SK-N-SH (cell line): ENCODE results near the gene GREM2. TPM values are rescaled to one million over a fixed set of nuclear protein-coding genes. Genes with fewer than 3 reads are reported as not detected.

Experiments used
- CTCF ChIA-PET: fragments of 300-600, 350-600 bp; formaldehyde crosslinking; extraction: SDS; loops from one replicate; lab custom pipeline; 2021; lab: Yijun Ruan, JAX
- POLR2A ChIA-PET: fragments of 350-600 bp; sonication (Branson Sonifier 250); formaldehyde crosslinking; extraction: SDS; loops from one replicate; lab custom pipeline; 2020; ENCODE audit warnings: antibody characterized with exemption, inconsistent platforms; lab: Yijun Ruan, JAX
- DNase-seq: peaks from one replicate; pipeline ENCODE4 v3.0.0; 2012
- H2AFZ ChIP-seq: fragments of 200-600 bp; sonication (generic); 2 replicates; pipeline ENCODE4 v1.8.1; 2016; ENCODE audit warnings: antibody characterized with exemption, mild to moderate bottlenecking, low read depth
- H3F3A ChIP-seq: fragments of 200-600 bp; sonication (generic); replicated peaks from 2 replicates; pipeline ENCODE3; 2016; ENCODE audit warnings: antibody characterized with exemption, mild to moderate bottlenecking; ENCODE audit not compliant: insufficient read depth
- H3K27ac ChIP-seq, 2 experiments: fragments of 200-500 bp in 1 of 2; fragments of 200-600 bp in 1 of 2; sonication (Bioruptor generic) in 1 of 2; sonication (generic), shearing (Covaris generic) in 1 of 2; 2 replicates each; pipeline versions ENCODE4 v1.5.1 to v1.6.1; 2014 to 2016; ENCODE audit warnings: low read depth in 2 of 2, inconsistent platforms in 1 of 2, low read length in 1 of 2, mild to moderate bottlenecking in 1 of 2, mixed read lengths in 1 of 2
- H3K27me3 ChIP-seq: fragments of 200-600 bp; sonication (generic), shearing (Covaris generic); 2 replicates; pipeline ENCODE4 v1.6.1; 2016; ENCODE audit warnings: mixed run types; ENCODE audit not compliant: insufficient read depth
- H3K36me3 ChIP-seq, 2 experiments: fragments of 200-500 bp in 1 of 2; fragments of 200-600 bp in 1 of 2; sonication (Bioruptor generic) in 1 of 2; sonication (generic) in 1 of 2; replicated peaks in 1 of 2; 2 replicates each; pipeline versions ENCODE3 to v1.5.1; 2014 to 2016; ENCODE audit warnings: low read length in 1 of 2, mild to moderate bottlenecking in 1 of 2; ENCODE audit not compliant: insufficient read depth in 2 of 2, control insufficient read depth in 1 of 2
- H3K4me1 ChIP-seq, 2 experiments: fragments of 200-500 bp in 1 of 2; fragments of 200-600 bp in 1 of 2; sonication (Bioruptor generic) in 1 of 2; sonication (generic), shearing (Covaris generic) in 1 of 2; 2 replicates each; pipeline versions ENCODE4 v1.5.1 to v1.6.1; 2014 to 2016; ENCODE audit warnings: low read depth in 1 of 2, low read length in 1 of 2, mixed run types in 1 of 2; ENCODE audit not compliant: insufficient read depth in 2 of 2, control insufficient read depth in 1 of 2
- H3K4me2 ChIP-seq: fragments of 200-600 bp; sonication (generic), shearing (Covaris generic); 2 replicates; pipeline ENCODE4 v1.6.1; 2017; ENCODE audit warnings: mixed run types
- H3K4me3 ChIP-seq, 2 experiments: fragments of 200-500 bp in 1 of 2; fragments of 200-600 bp in 1 of 2; sonication (Bioruptor generic) in 1 of 2; sonication (generic), shearing (Covaris generic) in 1 of 2; 2 replicates each; pipeline versions ENCODE4 v1.5.1 to v1.8.1; 2014 to 2016; ENCODE audit warnings: low read depth in 2 of 2, inconsistent platforms in 1 of 2, low read length in 1 of 2, mild to moderate bottlenecking in 1 of 2, mixed read lengths in 1 of 2, moderate library complexity in 1 of 2
- H3K79me2 ChIP-seq: fragments of 200-600 bp; sonication (generic); 2 replicates; pipeline ENCODE4 v1.8.1; 2017; ENCODE audit warnings: mild to moderate bottlenecking; ENCODE audit not compliant: insufficient read depth
- H3K9ac ChIP-seq: fragments of 200-600 bp; sonication (generic); 2 replicates; pipeline ENCODE4 v1.6.1; 2017; ENCODE audit warnings: mixed run types
- H3K9me2 ChIP-seq: fragments of 200-600 bp; sonication (generic); 2 replicates; pipeline ENCODE4 v1.6.1; 2017; ENCODE audit warnings: mixed run types
- H3K9me3 ChIP-seq: fragments of 200-600 bp; sonication (generic); 2 replicates; pipeline ENCODE4 v1.6.1; 2017; ENCODE audit warnings: mixed run types, mild to moderate bottlenecking, moderate library complexity
- H4K20me1 ChIP-seq: fragments of 200-600 bp; sonication (generic); 2 replicates; pipeline ENCODE4 v1.6.1; 2017; ENCODE audit warnings: mild to moderate bottlenecking, mixed run types; ENCODE audit not compliant: insufficient read depth
- CHD2 ChIP-seq: fragments of 150-350 bp; IDR thresholded peaks from 2 replicates; pipeline ENCODE4 v1.6.1; 2018; ENCODE audit warnings: low read length; ENCODE audit not compliant: partially characterized antibody
- EP300 ChIP-seq, 2 experiments: IDR thresholded peaks; 2 replicates each; pipeline versions ENCODE4 v1.4.0 to v1.6.1; 2012; ENCODE audit warnings: borderline replicate concordance in 1 of 2, low read depth in 1 of 2, low read length in 1 of 2
- FOXM1 ChIP-seq: IDR thresholded peaks from 2 replicates; pipeline ENCODE4 v1.4.0; 2012; ENCODE audit warnings: low read depth, mild to moderate bottlenecking
- GATA2 ChIP-seq: sonication (generic); formaldehyde crosslinking; IDR thresholded peaks from 2 replicates; pipeline ENCODE4 v1.5.0; 2020; ENCODE audit warnings: mild to moderate bottlenecking, missing genetic modification reagents
- IRF3 ChIP-seq: fragments of 150-350 bp; IDR thresholded peaks from 2 replicates; pipeline ENCODE4 v1.6.1; 2016; ENCODE audit warnings: mild to moderate bottlenecking, low read depth, low read length
- NFIC ChIP-seq: IDR thresholded peaks from 2 replicates; pipeline ENCODE4 v1.4.0; 2012; ENCODE audit warnings: borderline replicate concordance
- NRF1 ChIP-seq: IDR thresholded peaks from 2 replicates; pipeline ENCODE4 v1.6.1; 2012; ENCODE audit warnings: low read depth, mild to moderate bottlenecking, low read length
- POLR2AphosphoS5 ChIP-seq: IDR thresholded peaks from 2 replicates; pipeline ENCODE4 v1.6.1; 2012; ENCODE audit warnings: low read depth, low read length
- RAD21 ChIP-seq: IDR thresholded peaks from 2 replicates; pipeline ENCODE4 v1.6.1; 2012; ENCODE audit warnings: mild to moderate bottlenecking, low read length
- REST ChIP-seq: IDR thresholded peaks from 2 replicates; pipeline ENCODE4 v1.6.1; 2012; ENCODE audit warnings: mild to moderate bottlenecking, low read depth, low read length, moderate library complexity
- RFX5 ChIP-seq: IDR thresholded peaks from 2 replicates; pipeline ENCODE4 v1.6.1; 2012; ENCODE audit warnings: mild to moderate bottlenecking, improper control_type of control experiment, low read length
- RXRA ChIP-seq: IDR thresholded peaks from 2 replicates; pipeline ENCODE4 v1.4.0; 2012; ENCODE audit warnings: low read depth, mild to moderate bottlenecking, borderline replicate concordance
- TAF1 ChIP-seq: IDR thresholded peaks from 2 replicates; pipeline ENCODE4 v1.6.1; 2012; ENCODE audit warnings: low read depth, mild to moderate bottlenecking, low read length, moderate library complexity, borderline replicate concordance
- TCF12 ChIP-seq: IDR thresholded peaks from 2 replicates; pipeline ENCODE4 v1.4.0; 2012
- TEAD4 ChIP-seq: IDR thresholded peaks from 2 replicates; pipeline ENCODE4 v1.4.0; 2012; ENCODE audit warnings: mild to moderate bottlenecking, borderline replicate concordance; ENCODE audit not compliant: insufficient read depth
- YY1 ChIP-seq: IDR thresholded peaks from 2 replicates; pipeline ENCODE4 v1.4.0; 2012; ENCODE audit warnings: low read depth, mild to moderate bottlenecking
- WGBS: methylation state at CpG from one replicate; pipeline ENCODE4 v1.1.6; 2017; ENCODE audit warnings: low lambda C conversion rate; 5-methylcytosine and 5-hydroxymethylcytosine counted together
- polyA plus RNA-seq, 3 experiments: library from polyadenylated mRNA; depleted of rRNA; stranded (reverse); fragments of >200 nt; gene quantifications; 2 replicates each; pipeline ENCODE4 v1.2.3, GENCODE V29; 2012

Gene GREM2
- polyA plus RNA-seq, 1 of the 3 experiments (the other 2 are of a cell fraction): 0.94 TPM

- no peak overlapping the region for H3K4me2 ChIP-seq
- H3K36me3 ChIP-seq: no peaks in the 10 kb centered on the region
- POLR2A ChIA-PET: no interaction called here
- H3K27me3 ChIP-seq: no peaks in the 10 kb centered on the region
- DNase-seq: no peak
- H3K9me2 ChIP-seq: no peaks in the 10 kb centered on the region
- H4K20me1 ChIP-seq: no peaks in the 10 kb centered on the region
- H2AFZ ChIP-seq: no peak overlapping the region
- H3F3A ChIP-seq: peaks cover 2% of the 10 kb centered on the region
- no peak overlapping the region for H3K27ac ChIP-seq
- H3K9me3 ChIP-seq: no peaks in the 10 kb centered on the region
- H3K79me2 ChIP-seq: no peaks in the 10 kb centered on the region
- CTCF ChIA-PET: no interaction called here
- no peak overlapping the region for H3K4me3 ChIP-seq
- no peak overlapping the region for H3K9ac ChIP-seq
- WGBS: 59% methylated on average over 6 of the region's 6 CpGs
- TF ChIP-seq TAF1: no peak
- no peak for TF ChIP-seq CHD2
- TF ChIP-seq RXRA: no peak
- no peak for TF ChIP-seq IRF3
- TF ChIP-seq GATA2 (CRISPR knock-in tag): no peak
- TF ChIP-seq REST: no peak
- no peak for TF ChIP-seq NRF1
- no peaks in the 10 kb centered on the region for H3K4me1 ChIP-seq
Observed at GRCh38 chr1:240644732-240645131, 32.8 kb upstream of the GREM2 start.

- Histone ChIP-seq H3K9me2 (no peaks in the 10 kb centered on the region), H3K4me2 (no peak overlapping the region), H3K27ac (no peak overlapping the region), H2AFZ (no peak overlapping the region), H3K4me1 (no peaks in the 10 kb centered on the region), H3K27me3 (no peaks in the 10 kb centered on the region), H3K9me3 (no peaks in the 10 kb centered on the region), H3K79me2 (no peaks in the 10 kb centered on the region), H3K4me3 (no peak overlapping the region), H3K36me3 (no peaks in the 10 kb centered on the region), H4K20me1 (no peaks in the 10 kb centered on the region), H3K9ac (no peak overlapping the region), H3F3A (no peaks in the 10 kb centered on the region)
- 89% methylated on average over 16 of the region's 16 CpGs for WGBS
- POLR2A ChIA-PET: no interaction called here
- CTCF ChIA-PET: no interaction called here
- no peak for DNase-seq
- TF ChIP-seq NFIC: no peak
- TF ChIP-seq TCF12: no peak
- no peak for TF ChIP-seq IRF3
- no peak for TF ChIP-seq RFX5
- TF ChIP-seq FOXM1: no peak
- no peak for TF ChIP-seq REST
- no peak for TF ChIP-seq TEAD4
- TF ChIP-seq EP300 (IDR thresholded peaks at IDR 0.05; ENCODE audit: borderline replicate concordance in 1 of 2, low read depth in 1 of 2, low read length in 1 of 2): no peak
- TF ChIP-seq RAD21: no peak
- TF ChIP-seq YY1: no peak
- no peak for TF ChIP-seq POLR2AphosphoS5
- TF ChIP-seq CHD2: no peak
Observed at GRCh38 chr1:240635466-240636256, 23.7 kb upstream of the GREM2 start.
